Fibroblast of lung (primary cell): Measurements from ENCODE around the gene GPR108. TPM values are rescaled to one million over a fixed set of nuclear protein-coding genes. Genes with fewer than 3 reads are reported as not detected.

Source experiments
- DNase-seq, 2 donors: peaks; one replicate each; pipeline versions ENCODE4 v3.0.0 to v3.0.0-alpha.2; 2010; ENCODE audit warnings: low read depth in 2 of 2
- H2AFZ ChIP-seq: 2 replicates; pipeline ENCODE4 v1.5.1; 2012; ENCODE audit warnings: low read length, control low read depth, inconsistent platforms
- H3K27ac ChIP-seq: 2 replicates; pipeline ENCODE4 v1.5.1; 2011; ENCODE audit warnings: low read length, control low read depth; ENCODE audit not compliant: insufficient read depth
- H3K27me3 ChIP-seq: 2 replicates; pipeline ENCODE4 v1.5.1; 2011; ENCODE audit warnings: mild to moderate bottlenecking, low read length; ENCODE audit not compliant: control insufficient read depth, insufficient read depth
- H3K36me3 ChIP-seq: 2 replicates; pipeline ENCODE4 v1.5.1; 2011; ENCODE audit warnings: low read length; ENCODE audit not compliant: control insufficient read depth, insufficient read depth
- H3K4me1 ChIP-seq: 2 replicates; pipeline ENCODE4 v1.5.1; 2011; ENCODE audit warnings: low read length; ENCODE audit not compliant: control insufficient read depth, insufficient read depth; ENCODE audit errors: extremely low read depth
- H3K4me2 ChIP-seq: 2 replicates; pipeline ENCODE4 v1.5.1; 2011; ENCODE audit warnings: low read length, control low read depth; ENCODE audit not compliant: insufficient read depth; ENCODE audit errors: extremely low read depth
- H3K4me3 ChIP-seq, 4 experiments: fragments of 200-600 bp in 1 of 4; sonication (generic) in 1 of 4; replicated peaks in 1 of 4; 2 replicates each; pipeline ENCODE4 v1.5.1; 2011 to 2016; ENCODE audit warnings: low read length in 4 of 4, low read depth in 3 of 4, mild to moderate bottlenecking in 3 of 4, control low read depth in 2 of 4, inconsistent platforms in 1 of 4, mixed read lengths in 1 of 4; ENCODE audit not compliant: insufficient read depth in 1 of 4; ENCODE audit errors: control extremely low read depth in 1 of 4
- H3K79me2 ChIP-seq: 2 replicates; pipeline ENCODE4 v1.5.1; 2012; ENCODE audit warnings: mild to moderate bottlenecking, low read length, inconsistent platforms; ENCODE audit not compliant: control insufficient read depth, insufficient read depth
- H3K9ac ChIP-seq: 2 replicates; pipeline ENCODE4 v1.5.1; 2011; ENCODE audit warnings: mild to moderate bottlenecking, low read length, control low read depth; ENCODE audit not compliant: insufficient read depth
- H3K9me3 ChIP-seq: 2 replicates; pipeline ENCODE4 v1.5.1; 2012; ENCODE audit warnings: low read depth, low read length; ENCODE audit not compliant: control insufficient read depth, insufficient read depth
- H4K20me1 ChIP-seq: 2 replicates; pipeline ENCODE4 v1.5.1; 2011; ENCODE audit warnings: low read length; ENCODE audit not compliant: control insufficient read depth, insufficient read depth; ENCODE audit errors: extremely low read depth
- CTCF ChIP-seq, 2 donors: IDR thresholded peaks in 1 of 2; conservative IDR thresholded peaks in 1 of 2; 1 replicate in 1 of 2; 2 replicates in 1 of 2; pipeline ENCODE4 v1.5.1; 2011 to 2012; ENCODE audit warnings: low read length in 2 of 2, control low read depth in 1 of 2, inconsistent platforms in 1 of 2, low read depth in 1 of 2, mild to moderate bottlenecking in 1 of 2
- EZH2 ChIP-seq: IDR thresholded peaks from 2 replicates; pipeline ENCODE4 v1.5.1; 2012; ENCODE audit warnings: low read length, control low read depth, mild to moderate bottlenecking; ENCODE audit errors: missing control alignments
- polyA plus RNA-seq, 2 donors: library from polyadenylated mRNA; depleted of rRNA in 1 of 2; stranded (reverse) in 1 of 2; unstranded in 1 of 2; fragments of >200 nt; gene quantifications; 2 replicates each; pipeline ENCODE4 v1.2.1, GENCODE V29; 2011 to 2012; ENCODE audit warnings: missing spikeins in 1 of 2
- total RNA-seq: library from RNA; depleted of rRNA; stranded (reverse); fragments of >200 nt; gene quantifications from 2 replicates; pipeline ENCODE4 v1.2.1, GENCODE V29; 2014

The GPR108 gene
- total and polyA plus RNA-seq, 2 donors (not counting 1 experiment from before 2014, with no cell fraction given) = 28.4 to 57.0 TPM

GRCh38 chr19:6685482-6685881 is 51.9 kb downstream of the GPR108 start:
- TF ChIP-seq EZH2 (no peak), CTCF (conservative IDR thresholded peaks at IDR 0.05 in 1 of 2, IDR thresholded peaks at IDR 0.05 in 1 of 2; ENCODE audit: low read depth in 1 of 2, low read length in 2 of 2) (no peak)
- no peaks in the 10 kb centered on the region for H3K9me3 ChIP-seq

GRCh38 chr19:6683971-6684370 is 53.4 kb downstream of the GPR108 start:
- Histone ChIP-seq H3K9ac (no peak overlapping the region), H3K27me3 (no peaks in the 10 kb centered on the region), H3K9me3 (no peaks in the 10 kb centered on the region), H3K79me2 (no peaks in the 10 kb centered on the region), H3K4me2 (no peak overlapping the region), H4K20me1 (no peaks in the 10 kb centered on the region), H3K4me1 (no peaks in the 10 kb centered on the region), H3K27ac (no peak overlapping the region), H3K36me3 (no peaks in the 10 kb centered on the region), H3K4me3 (no peak overlapping the region), H2AFZ (no peak overlapping the region)
- no peak for TF ChIP-seq EZH2
- TF ChIP-seq CTCF (conservative IDR thresholded peaks at IDR 0.05 in 1 of 2, IDR thresholded peaks at IDR 0.05 in 1 of 2; ENCODE audit: low read depth in 1 of 2, low read length in 2 of 2) = no peak
- no peak for DNase-seq

More at GRCh38 chr19:6685482-6685881, 51.9 kb downstream of the GPR108 start:
- Histone ChIP-seq H3K4me2 (no peak overlapping the region), H3K4me1 (no peaks in the 10 kb centered on the region), H4K20me1 (no peaks in the 10 kb centered on the region), H3K27ac (no peak overlapping the region), H3K4me3 (no peak overlapping the region), H2AFZ (no peak overlapping the region), H3K9ac (no peak overlapping the region), H3K79me2 (no peaks in the 10 kb centered on the region), H3K27me3 (no peaks in the 10 kb centered on the region), H3K36me3 (no peaks in the 10 kb centered on the region)
- DNase-seq = no peak

- Histone ChIP-seq H3K79me2 (no peaks in the 10 kb centered on the region), H3K4me2 (no peak overlapping the region), H3K4me3 (no peak overlapping the region), H3K36me3 (no peaks in the 10 kb centered on the region), H3K9ac (no peak overlapping the region), H4K20me1 (no peaks in the 10 kb centered on the region), H3K27me3 (no peaks in the 10 kb centered on the region), H3K4me1 (no peaks in the 10 kb centered on the region), H2AFZ (no peak overlapping the region), H3K27ac (no peak overlapping the region), H3K9me3 (no peaks in the 10 kb centered on the region)
- no peak for TF ChIP-seq CTCF (conservative IDR thresholded peaks at IDR 0.05 in 1 of 2, IDR thresholded peaks at IDR 0.05 in 1 of 2; ENCODE audit: low read depth in 1 of 2, low read length in 2 of 2)
- TF ChIP-seq EZH2 = no peak
- no peak for DNase-seq
Measured at GRCh38 chr19:6682607-6683128, 54.7 kb downstream of the GPR108 start.
